Pons (tissue), 1 donor: ENCODE measurements around the gene ATP6AP2.
A peak's percentile ranks its signal among the peaks of the same experiment; 100 is the strongest.
"Not testable (repeated sequence)": the region's sequence is repeated elsewhere in the genome, so short reads cannot be mapped to it uniquely, and the experiment has no call there.

Experiments
- DNase-seq: peaks from one replicate; pipeline ENCODE4 v3.0.0-alpha.2; 2016; ENCODE audit warnings: low spot score

ATP6AP2 gene

GRCh38 chrX:40575411-40575810 is 5.4 kb upstream of the ATP6AP2 start:
- peak; percentile 66 for DNase-seq

GRCh38 chrX:40576291-40576690 is 4.5 kb upstream of the ATP6AP2 start:
- DNase-seq: no peak

DNA sequence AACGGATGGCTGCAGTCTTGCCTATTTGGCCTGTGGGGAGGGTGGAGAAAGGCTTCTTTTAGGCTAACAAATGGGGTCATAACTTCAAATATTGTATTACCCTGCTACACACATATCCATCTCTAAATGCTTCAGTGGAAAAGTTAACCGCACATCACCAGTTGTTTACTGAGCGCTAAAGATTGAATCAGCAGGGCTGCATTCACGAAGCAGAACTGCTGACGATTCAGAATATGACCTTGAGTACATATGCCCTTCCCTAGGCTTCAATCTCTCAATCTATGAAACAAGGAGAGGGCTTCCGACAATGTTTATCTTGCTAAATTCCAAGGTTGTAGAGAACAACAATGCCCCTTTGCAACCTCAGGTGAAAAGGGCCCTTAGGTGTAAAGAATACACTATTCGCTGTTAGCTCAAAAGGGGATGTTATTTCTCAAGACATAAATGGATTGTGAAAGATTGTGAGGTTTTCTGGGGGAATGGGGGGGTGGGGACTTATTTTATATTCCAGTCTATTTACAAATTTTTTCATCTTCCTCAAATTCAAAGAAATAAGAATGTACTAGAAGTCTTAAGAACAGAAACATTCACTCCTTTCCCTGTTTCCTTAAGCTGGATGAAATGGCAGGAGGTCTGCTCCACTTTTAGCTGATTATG is 2.6 kb upstream of the ATP6AP2 start:
- no peak for DNase-seq

GRCh38 chrX:40579141-40579540 is 1.6 kb upstream of the ATP6AP2 start:
- DNase-seq: peak; percentile 13

DNA sequence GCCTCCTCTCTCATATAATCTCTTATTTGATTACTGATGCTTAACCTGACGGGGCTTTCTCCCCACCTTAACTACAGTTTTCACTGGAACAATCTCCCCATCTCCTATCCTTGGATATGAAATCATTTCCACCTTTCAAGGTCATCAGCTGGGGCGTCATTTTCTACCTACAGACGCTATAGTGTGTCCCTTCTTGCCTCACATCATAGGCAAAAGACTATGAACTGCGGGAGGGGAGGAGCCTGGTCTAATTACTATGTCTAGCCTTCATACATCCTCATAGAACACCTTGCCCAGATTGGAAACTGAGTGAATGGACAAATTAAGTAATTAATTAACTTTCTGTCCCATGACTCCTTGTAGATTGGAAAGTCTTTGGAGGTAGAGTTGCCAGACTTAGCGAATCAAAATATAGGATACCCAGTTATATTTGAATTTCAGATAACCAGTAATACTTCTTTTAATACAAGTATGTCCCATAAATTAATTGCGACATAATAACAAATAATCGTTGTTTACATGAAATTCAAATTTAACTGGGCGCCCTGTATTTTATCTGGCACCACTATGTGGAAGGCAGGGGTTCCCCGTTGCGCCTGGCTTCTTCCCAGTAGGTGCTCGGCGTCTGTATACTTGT is 752 bp upstream of the ATP6AP2 start:
- no peak for DNase-seq

- no peak for DNase-seq
These were observed 658 bp downstream of the ATP6AP2 start for GRCh38 chrX:40581336-40581920.

- DNase-seq: not testable (repeated sequence)
These were observed 1.4 kb downstream of the ATP6AP2 start for GRCh38 chrX:40582178-40582577.

- DNase-seq: no peak
These were observed 2.0 kb downstream of the ATP6AP2 start for GRCh38 chrX:40582811-40583210.

DNA sequence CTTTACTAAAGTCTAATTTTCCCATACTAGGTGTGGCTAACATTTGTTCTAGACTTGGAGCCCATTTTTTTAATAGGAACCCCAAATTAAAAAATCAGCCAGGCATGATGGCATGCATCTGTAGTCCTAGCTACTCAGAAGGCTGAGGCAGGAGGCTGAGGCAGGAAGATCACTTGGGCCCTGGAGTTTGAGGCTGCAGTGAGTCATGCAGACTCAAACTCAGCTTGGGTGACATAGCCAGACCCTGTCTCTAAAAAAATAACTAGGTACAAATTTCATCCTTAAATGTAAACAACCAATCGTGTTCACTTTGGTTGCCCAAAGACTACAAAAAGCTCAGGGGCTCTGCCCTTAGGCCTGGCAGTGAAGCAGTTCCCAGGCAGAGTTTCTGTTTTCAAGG is 6.9 kb downstream of the ATP6AP2 start:
- DNase-seq: not testable (repeated sequence)

- not testable (repeated sequence) for DNase-seq
These were observed 9.0 kb downstream of the ATP6AP2 start for GRCh38 chrX:40589616-40590321.

DNA sequence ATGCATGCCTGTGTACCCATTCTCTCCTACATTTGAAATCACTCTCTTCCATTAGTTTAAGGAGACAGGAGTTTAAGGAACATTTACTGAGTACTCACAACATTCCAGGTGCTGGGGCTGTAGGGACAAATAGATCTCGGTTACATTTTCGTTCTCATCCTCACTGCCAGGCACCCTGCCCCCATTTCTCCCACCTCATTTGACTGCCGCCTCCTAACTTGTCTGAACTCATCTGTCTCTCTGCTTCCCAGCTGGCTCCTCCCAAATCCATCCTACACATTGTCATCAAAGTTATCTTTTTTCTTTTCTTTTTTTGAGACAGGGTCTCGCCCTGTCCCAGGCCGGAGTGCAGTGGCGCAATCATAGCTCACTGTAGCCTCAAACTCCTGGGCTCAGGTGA is 22.7 kb downstream of the ATP6AP2 start:
- no peak for DNase-seq

GRCh38 chrX:40607381-40607780 is 26.6 kb downstream of the ATP6AP2 start:
- DNase-seq: no peak

DNA sequence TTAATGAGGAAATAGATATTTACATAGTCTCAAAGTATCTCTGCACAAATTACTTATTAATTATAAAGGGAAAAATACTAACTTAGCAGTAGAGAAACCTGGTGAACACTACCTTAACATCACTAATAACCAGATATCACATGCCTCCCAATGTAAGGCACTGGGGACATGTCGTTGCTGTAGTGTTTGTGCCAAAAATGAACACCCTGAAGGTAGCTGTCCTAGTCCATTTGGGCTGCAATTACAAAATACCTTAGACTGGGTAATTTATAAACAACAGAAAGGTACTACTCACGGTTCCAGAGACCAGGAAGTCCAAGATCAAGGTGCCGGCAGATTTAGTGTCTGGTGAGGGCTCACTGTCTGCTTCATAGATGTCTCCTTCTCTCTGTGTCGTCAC is 31.7 kb downstream of the ATP6AP2 start:
- DNase-seq: no peak

DNA sequence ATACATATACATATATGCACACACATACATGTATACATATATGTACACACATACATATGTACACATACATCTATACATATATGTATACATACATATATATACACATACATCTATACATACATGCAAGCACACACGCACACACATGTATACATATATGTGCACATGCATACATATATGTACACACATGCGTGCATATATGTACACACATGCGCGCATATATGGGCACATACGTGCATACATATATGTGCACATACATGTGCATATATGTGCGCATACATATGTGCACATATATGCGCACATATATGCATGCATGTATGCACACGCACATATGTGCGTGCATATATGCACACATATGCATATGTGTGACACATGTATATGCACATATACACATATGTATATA is 35.2 kb downstream of the ATP6AP2 start:
- DNase-seq: no peak

- DNase-seq: no peak
These were observed 36.8 kb downstream of the ATP6AP2 start for GRCh38 chrX:40617566-40617965.

GRCh38 chrX:40622479-40623138 is 41.8 kb downstream of the ATP6AP2 start:
- DNase-seq: no peak

DNA sequence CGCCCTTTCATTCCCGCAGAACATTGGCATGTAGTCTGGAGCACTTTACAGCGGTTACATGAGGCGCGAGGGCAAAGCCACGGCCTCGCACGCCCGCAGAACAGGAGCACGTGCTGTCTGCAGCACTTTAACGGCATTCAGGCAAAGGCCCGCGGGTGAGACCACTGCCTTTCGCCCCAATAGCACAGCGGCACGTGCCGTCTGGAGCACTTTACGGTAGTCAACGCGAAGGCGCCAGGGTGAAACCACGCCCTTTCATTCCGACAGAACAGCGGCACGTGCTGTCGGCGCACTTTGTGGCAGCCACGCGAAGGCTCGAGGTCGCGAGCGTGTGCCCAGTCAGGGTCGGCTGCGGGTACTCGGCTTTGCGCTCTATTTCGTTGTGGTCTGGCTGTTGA is 42.4 kb downstream of the ATP6AP2 start, which contains the start of gene MPC1L:
Gene MPC1L (plus strand): TSS at position 290 of the 398 bp plus-strand sequence. CDS start 138 bp downstream, outside the sequence.
- no peak for DNase-seq

GRCh38 chrX:40623665-40624064 is 42.9 kb downstream of the ATP6AP2 start:
- no peak for DNase-seq

DNA sequence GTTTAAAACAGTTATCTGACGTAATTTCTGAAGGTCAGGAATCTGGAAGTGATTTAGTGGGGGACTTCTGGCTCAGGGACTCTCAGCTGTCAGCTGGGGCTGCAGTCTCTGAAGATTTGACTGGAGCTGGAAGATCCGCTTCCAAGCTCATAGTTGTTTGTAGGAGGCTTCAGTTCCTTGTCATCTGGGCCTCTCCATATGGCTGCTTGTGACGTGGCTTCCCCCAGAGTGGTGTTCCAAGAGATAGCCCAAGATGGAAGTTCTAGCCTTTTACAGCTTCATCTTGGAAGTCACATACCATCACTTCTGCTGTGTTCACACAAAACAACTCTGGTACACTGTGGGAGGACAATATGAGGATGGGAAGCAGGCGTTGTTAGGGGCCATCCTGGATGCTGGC is 44.5 kb downstream of the ATP6AP2 start:
- DNase-seq: no peak

DNA sequence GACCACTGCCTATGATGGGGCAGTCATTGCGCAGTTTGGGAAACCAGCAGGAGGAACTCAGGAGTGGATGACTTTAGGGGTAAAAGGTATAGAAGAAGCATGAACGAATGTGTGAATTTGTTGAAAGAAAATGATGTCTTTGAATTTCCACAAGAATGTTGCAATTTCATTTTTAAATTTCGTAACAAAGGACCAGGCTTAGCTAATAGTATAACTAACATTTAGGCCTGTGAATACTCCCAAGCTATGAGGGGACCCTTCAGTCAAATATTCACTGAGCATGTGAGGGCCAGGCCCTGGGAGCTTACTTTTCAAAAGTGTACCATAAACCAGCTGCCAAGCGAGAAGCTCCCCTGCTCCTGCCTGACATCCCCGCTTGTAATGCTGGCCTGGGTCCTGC is 47.7 kb downstream of the ATP6AP2 start:
- no peak for DNase-seq

GRCh38 chrX:40632199-40632598 is 51.4 kb downstream of the ATP6AP2 start:
- DNase-seq: no peak

DNA sequence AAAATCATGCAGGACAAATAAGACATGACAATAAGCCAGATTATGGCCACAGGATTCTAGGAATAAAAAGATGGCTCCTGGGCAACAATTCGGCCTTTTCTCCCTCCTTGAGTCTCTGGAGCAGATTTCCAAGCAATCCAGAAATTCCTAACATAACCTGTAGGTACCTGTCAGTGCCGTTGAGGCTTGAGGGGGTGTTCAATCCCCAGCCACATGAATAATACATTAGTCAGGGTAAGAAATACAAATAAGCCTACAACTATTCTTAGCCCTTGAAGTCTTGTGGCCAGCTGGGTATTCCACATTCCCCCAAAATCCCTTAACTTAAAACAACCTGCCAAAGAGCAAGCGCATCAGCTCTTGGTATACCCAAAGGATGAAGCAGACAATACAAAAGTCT is 56.9 kb downstream of the ATP6AP2 start:
- DNase-seq: no peak
